ENCODE measurements around the gene ALKBH3.

The ALKBH3 gene

GRCh38 chr11:43880640-43881159 lies at the start of gene ALKBH3:
Gene ALKBH3 (plus strand): TSS chr11:43880831. CDS start chr11:43882653, 1,822 bp downstream.
- Histone ChIP-seq H3K27ac (ENCODE audit: poor library complexity, severe bottlenecking) (no peak within 1 kb of the TSS), H3K36me3 (ENCODE audit: low read depth) (peaks cover 35% of the 10 kb centered on the region), H3K4me3 (ENCODE audit: severe bottlenecking) (peak within 1 kb of the TSS; percentile 83), H3K27me3 (ENCODE audit: insufficient read depth, poor library complexity, severe bottlenecking) (no peaks in the 10 kb centered on the region), H3K4me1 (ENCODE audit: insufficient read depth, poor library complexity, severe bottlenecking) (peaks cover 9% of the 10 kb centered on the region), H3K9me3 (ENCODE audit: severe bottlenecking) (no peaks in the 10 kb centered on the region)
- ATAC-seq (ENCODE audit: low read depth) (peak; percentile 98), DNase-seq (ENCODE audit: low spot score) (peak; percentile 92)
- no peak for TF ChIP-seq CTCF (IDR thresholded peaks at IDR 0.05; ENCODE audit: poor library complexity, severe bottlenecking)

GRCh38 chr11:43830928-43831440 lies 49.6 kb upstream of the ALKBH3 start:
- Histone ChIP-seq H3K9me3 (ENCODE audit: severe bottlenecking) (no peaks in the 10 kb centered on the region), H3K27ac (ENCODE audit: poor library complexity, severe bottlenecking) (peak overlapping the region; percentile 53), H3K27me3 (ENCODE audit: insufficient read depth, poor library complexity, severe bottlenecking) (no peaks in the 10 kb centered on the region), H3K4me3 (ENCODE audit: severe bottlenecking) (no peak overlapping the region), H3K4me1 (ENCODE audit: insufficient read depth, poor library complexity, severe bottlenecking) (peaks cover 23% of the 10 kb centered on the region), H3K36me3 (ENCODE audit: low read depth) (peaks cover 24% of the 10 kb centered on the region)
- TF ChIP-seq CTCF (IDR thresholded peaks at IDR 0.05; ENCODE audit: poor library complexity, severe bottlenecking), result no peak
- ATAC-seq (ENCODE audit: low read depth) (peak; percentile 98), DNase-seq (ENCODE audit: low spot score) (peak; percentile 87)

- TF ChIP-seq CTCF (IDR thresholded peaks at IDR 0.05; ENCODE audit: poor library complexity, severe bottlenecking), result no peak
- Histone ChIP-seq H3K9me3 (ENCODE audit: severe bottlenecking) (no peaks in the 10 kb centered on the region), H3K4me3 (ENCODE audit: severe bottlenecking) (no peak overlapping the region), H3K27me3 (ENCODE audit: insufficient read depth, poor library complexity, severe bottlenecking) (no peaks in the 10 kb centered on the region), H3K4me1 (ENCODE audit: insufficient read depth, poor library complexity, severe bottlenecking) (peaks cover 23% of the 10 kb centered on the region), H3K27ac (ENCODE audit: poor library complexity, severe bottlenecking) (no peak overlapping the region), H3K36me3 (ENCODE audit: low read depth) (peaks cover 22% of the 10 kb centered on the region)
- ATAC-seq (ENCODE audit: low read depth) (no peak), DNase-seq (ENCODE audit: low spot score) (no peak)
These were observed 48.1 kb upstream of the ALKBH3 start for GRCh38 chr11:43832536-43832935.

- no peaks in the 10 kb centered on the region for H3K27me3 ChIP-seq (ENCODE audit: insufficient read depth, poor library complexity, severe bottlenecking)
- no peak for ATAC-seq (ENCODE audit: low read depth)
- no peak overlapping the region for H3K4me3 ChIP-seq (ENCODE audit: severe bottlenecking)
- no peak overlapping the region for H3K27ac ChIP-seq (ENCODE audit: poor library complexity, severe bottlenecking)
- H3K36me3 ChIP-seq (ENCODE audit: low read depth), result peaks cover 30% of the 10 kb centered on the region
- no peaks in the 10 kb centered on the region for H3K9me3 ChIP-seq (ENCODE audit: severe bottlenecking)
- peaks cover 23% of the 10 kb centered on the region for H3K4me1 ChIP-seq (ENCODE audit: insufficient read depth, poor library complexity, severe bottlenecking)
- no peak for TF ChIP-seq CTCF (IDR thresholded peaks at IDR 0.05; ENCODE audit: poor library complexity, severe bottlenecking)
- DNase-seq (ENCODE audit: low spot score), result no peak
These were observed 47.0 kb upstream of the ALKBH3 start for GRCh38 chr11:43833657-43834073.

- DNase-seq (ENCODE audit: low spot score), result no peak
- peaks cover 37% of the 10 kb centered on the region for H3K36me3 ChIP-seq (ENCODE audit: low read depth)
- no peak for TF ChIP-seq CTCF (IDR thresholded peaks at IDR 0.05; ENCODE audit: poor library complexity, severe bottlenecking)
- peaks cover 23% of the 10 kb centered on the region for H3K4me1 ChIP-seq (ENCODE audit: insufficient read depth, poor library complexity, severe bottlenecking)
- no peaks in the 10 kb centered on the region for H3K9me3 ChIP-seq (ENCODE audit: severe bottlenecking)
- no peak overlapping the region for H3K27ac ChIP-seq (ENCODE audit: poor library complexity, severe bottlenecking)
- H3K4me3 ChIP-seq (ENCODE audit: severe bottlenecking), result no peak overlapping the region
- ATAC-seq (ENCODE audit: low read depth), result no peak
- H3K27me3 ChIP-seq (ENCODE audit: insufficient read depth, poor library complexity, severe bottlenecking), result no peaks in the 10 kb centered on the region
These were observed 46.3 kb upstream of the ALKBH3 start for GRCh38 chr11:43834286-43834685.

Measured in RWPE2 (cell line).